Adrenal gland (tissue), 5 donors: ENCODE data around the gene AVL9.

Experiments used
- POLR2A ChIP-seq, 2 donors: fragments of 450-650 bp; IDR thresholded peaks; one replicate each; pipeline ENCODE4 v1.6.1; 2017; ENCODE audit warnings: antibody characterized with exemption in 2 of 2, mild to moderate bottlenecking in 2 of 2, moderate library complexity in 1 of 2
- TF ChIP-seq, protein P1 (sequence below), 6 experiments: fragments of 450-650 bp in 4 of 6; fragments of 200-600 bp in 2 of 6; sonication (generic) in 1 of 6; IDR thresholded peaks; 1 replicate in 5 of 6; 2 replicates in 1 of 6; pipeline versions ENCODE4 v1.5.1 to v1.8.0; 2016 to 2021; ENCODE audit warnings: antibody characterized with exemption in 6 of 6, mild to moderate bottlenecking in 2 of 6, moderate library complexity in 1 of 6
- donor health status: DM: no; HTN: no; CAD: no.

DNA sequence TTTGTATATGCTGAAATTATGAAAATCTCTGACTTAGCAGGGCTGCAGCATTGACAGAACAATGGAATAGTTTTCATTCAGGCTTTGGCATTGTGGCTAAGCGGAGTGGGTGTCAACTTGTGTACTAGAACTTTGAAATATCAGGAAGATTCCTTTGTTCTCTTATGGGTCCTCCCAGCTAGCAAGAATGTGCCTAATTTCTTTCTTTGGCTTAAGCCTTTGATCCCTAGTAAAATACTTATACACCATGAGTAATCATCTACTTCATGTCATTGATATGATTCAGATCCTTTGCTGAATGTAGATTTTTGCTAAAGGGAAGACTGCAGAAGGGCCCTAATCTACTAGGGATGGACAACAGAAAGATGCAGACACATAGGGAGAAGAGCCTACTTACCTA is 6.2 kb downstream of the AVL9 start:
- TF ChIP-seq, protein P1, sequence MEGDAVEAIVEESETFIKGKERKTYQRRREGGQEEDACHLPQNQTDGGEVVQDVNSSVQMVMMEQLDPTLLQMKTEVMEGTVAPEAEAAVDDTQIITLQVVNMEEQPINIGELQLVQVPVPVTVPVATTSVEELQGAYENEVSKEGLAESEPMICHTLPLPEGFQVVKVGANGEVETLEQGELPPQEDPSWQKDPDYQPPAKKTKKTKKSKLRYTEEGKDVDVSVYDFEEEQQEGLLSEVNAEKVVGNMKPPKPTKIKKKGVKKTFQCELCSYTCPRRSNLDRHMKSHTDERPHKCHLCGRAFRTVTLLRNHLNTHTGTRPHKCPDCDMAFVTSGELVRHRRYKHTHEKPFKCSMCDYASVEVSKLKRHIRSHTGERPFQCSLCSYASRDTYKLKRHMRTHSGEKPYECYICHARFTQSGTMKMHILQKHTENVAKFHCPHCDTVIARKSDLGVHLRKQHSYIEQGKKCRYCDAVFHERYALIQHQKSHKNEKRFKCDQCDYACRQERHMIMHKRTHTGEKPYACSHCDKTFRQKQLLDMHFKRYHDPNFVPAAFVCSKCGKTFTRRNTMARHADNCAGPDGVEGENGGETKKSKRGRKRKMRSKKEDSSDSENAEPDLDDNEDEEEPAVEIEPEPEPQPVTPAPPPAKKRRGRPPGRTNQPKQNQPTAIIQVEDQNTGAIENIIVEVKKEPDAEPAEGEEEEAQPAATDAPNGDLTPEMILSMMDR (IDR thresholded peaks at IDR 0.05), result no peak
- TF ChIP-seq POLR2A (IDR thresholded peaks at IDR 0.05), result no peak
